ENCODE results near the gene HCN2.
"Not testable (repeated sequence)": the region's sequence is repeated elsewhere in the genome, so short reads cannot be mapped to it uniquely, and the experiment has no call there.

GRCh38 chr19:603302-603639, 13.6 kb downstream of the HCN2 start:
- not testable (repeated sequence) for TF ChIP-seq POLR2A (IDR thresholded peaks at IDR 0.05); CTCF (IDR thresholded peaks at IDR 0.05 in 8 of 11, conservative IDR thresholded peaks at IDR 0.05 in 3 of 11); POLR2AphosphoS5 (IDR thresholded peaks at IDR 0.05)
